ENCODE data around the gene CETP.

GRCh38 chr16:57019746-57020145 is 58.0 kb downstream of the CETP start:
- TF ChIP-seq CTCF (IDR thresholded peaks at IDR 0.05; ENCODE audit: insufficient read depth, low read depth, low read length) (no peak), EZH2 (IDR thresholded peaks at IDR 0.05; ENCODE audit: insufficient read depth, low read length) (no peak)

Measured in astrocyte (in vitro differentiated cells and primary cell).